ENCODE measurements around the gene YPEL1. TPM values are rescaled to one million over a fixed set of nuclear protein-coding genes. Genes with fewer than 3 reads are reported as not detected.

YPEL1 gene
- total and polyA plus RNA-seq, 12 donors, result 1.5 to 14.6 (median 7.6) TPM

DNA sequence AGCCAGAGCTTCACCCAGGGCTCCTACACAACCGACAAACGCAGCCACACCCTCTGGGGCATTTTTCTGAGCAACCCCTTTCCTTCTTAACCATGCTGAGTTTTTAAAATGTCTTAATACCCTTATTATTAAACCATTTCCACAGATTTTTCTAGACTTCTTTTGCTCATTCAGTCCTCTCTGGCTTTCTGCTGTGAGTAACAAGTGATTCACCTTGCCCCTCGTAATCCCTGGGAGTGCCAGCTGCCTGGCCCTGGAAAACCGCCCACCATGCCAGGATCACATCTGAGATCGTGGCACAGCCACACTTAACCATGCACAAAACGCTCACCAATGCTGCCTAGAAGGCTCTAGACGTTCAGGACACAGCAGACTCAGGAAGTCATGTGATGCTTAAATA, 25.4 kb downstream of the YPEL1 start:
- 86 to 89% methylated on average over 7 of the region's 7 CpGs for WGBS, 2 donors
- TF ChIP-seq, protein P1, sequence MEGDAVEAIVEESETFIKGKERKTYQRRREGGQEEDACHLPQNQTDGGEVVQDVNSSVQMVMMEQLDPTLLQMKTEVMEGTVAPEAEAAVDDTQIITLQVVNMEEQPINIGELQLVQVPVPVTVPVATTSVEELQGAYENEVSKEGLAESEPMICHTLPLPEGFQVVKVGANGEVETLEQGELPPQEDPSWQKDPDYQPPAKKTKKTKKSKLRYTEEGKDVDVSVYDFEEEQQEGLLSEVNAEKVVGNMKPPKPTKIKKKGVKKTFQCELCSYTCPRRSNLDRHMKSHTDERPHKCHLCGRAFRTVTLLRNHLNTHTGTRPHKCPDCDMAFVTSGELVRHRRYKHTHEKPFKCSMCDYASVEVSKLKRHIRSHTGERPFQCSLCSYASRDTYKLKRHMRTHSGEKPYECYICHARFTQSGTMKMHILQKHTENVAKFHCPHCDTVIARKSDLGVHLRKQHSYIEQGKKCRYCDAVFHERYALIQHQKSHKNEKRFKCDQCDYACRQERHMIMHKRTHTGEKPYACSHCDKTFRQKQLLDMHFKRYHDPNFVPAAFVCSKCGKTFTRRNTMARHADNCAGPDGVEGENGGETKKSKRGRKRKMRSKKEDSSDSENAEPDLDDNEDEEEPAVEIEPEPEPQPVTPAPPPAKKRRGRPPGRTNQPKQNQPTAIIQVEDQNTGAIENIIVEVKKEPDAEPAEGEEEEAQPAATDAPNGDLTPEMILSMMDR (IDR thresholded peaks at IDR 0.05), result no peak
- Histone ChIP-seq H3K27ac (no peak overlapping the region), H3K4me1 (peaks cover 4 to 29% (median 19%) of the 10 kb centered on the region in 9 donors), H3K36me3 (peaks cover 0 to 30% (median 0%) of the 10 kb centered on the region in 9 donors), H3K4me3 (no peak overlapping the region), H3K27me3 (no peaks in the 10 kb centered on the region), H3K9me3 (no peaks in the 10 kb centered on the region)
- intact Hi-C loops (cut with DNase I), result loop anchor here in 5 of 10 donors (5.0 to 10.0 kb wide), 4 partner anchors 65 to 242 kb away; partner anchors contain the start of genes PPM1F (in 2 of the 5) and MAPK1 (in 1 of the 5)
- DNase-seq (no peak), ATAC-seq (no peak)

DNA sequence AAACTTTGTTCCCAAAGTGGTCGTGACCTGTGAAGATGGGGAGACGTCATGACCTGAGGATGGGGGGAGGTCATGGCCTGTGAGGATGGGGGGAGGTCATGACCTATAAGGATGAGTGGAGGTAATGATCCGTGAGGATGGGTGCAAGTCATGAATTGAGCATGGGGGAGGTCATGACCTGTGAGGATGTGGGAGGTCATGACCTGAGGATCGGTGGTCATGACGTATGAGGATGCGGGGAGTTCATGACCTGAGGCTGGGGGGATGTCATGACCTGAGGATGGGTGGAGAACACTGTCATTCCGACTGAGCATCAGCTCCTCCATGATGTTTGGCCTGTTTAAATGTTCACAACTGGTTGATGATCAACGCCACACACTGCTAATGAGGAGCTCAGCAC, 25.9 kb downstream of the YPEL1 start:
- no peak for DNase-seq
- Histone ChIP-seq H3K4me1 (peaks cover 4 to 29% (median 19%) of the 10 kb centered on the region in 9 donors), H3K36me3 (peaks cover 0 to 30% (median 0%) of the 10 kb centered on the region in 9 donors), H3K4me3 (no peak overlapping the region), H3K27ac (no peak overlapping the region), H3K9me3 (no peaks in the 10 kb centered on the region), H3K27me3 (no peaks in the 10 kb centered on the region)
- ATAC-seq, result no peak
- WGBS, 2 donors, result 84 to 88% methylated on average over 8 of the region's 8 CpGs
- TF ChIP-seq, protein P1 (IDR thresholded peaks at IDR 0.05), result no peak
- intact Hi-C loops (cut with DNase I), result loop anchor here in 5 of 10 donors (5.0 to 10.0 kb wide), 5 partner anchors 55 to 243 kb away; partner anchors contain the start of genes PPM1F (in 2 of the 5) and MAPK1 (in 1 of the 5)

DNA sequence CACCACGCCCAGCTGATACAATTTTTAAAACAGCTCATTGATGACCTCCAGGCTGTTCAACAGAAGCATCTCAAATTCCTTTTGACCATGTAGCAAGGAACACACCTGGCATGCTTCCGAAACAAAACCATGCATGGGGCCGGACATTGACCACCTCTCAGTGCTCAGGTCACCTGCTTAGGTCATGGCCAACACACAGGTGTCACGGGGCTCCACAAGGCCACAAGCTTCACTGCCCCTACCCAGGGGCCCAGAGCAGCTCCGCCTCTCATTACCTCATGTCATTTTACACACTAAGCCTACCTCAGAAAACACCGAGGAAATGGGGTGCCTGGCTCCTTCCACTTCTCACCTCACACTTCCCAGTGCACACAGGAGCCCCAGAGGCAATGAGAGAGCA, 26.6 kb downstream of the YPEL1 start:
- TF ChIP-seq, protein P1 (IDR thresholded peaks at IDR 0.05), result no peak
- Histone ChIP-seq H3K9me3 (no peaks in the 10 kb centered on the region), H3K36me3 (peaks cover 0 to 30% (median 0%) of the 10 kb centered on the region in 9 donors), H3K4me3 (no peak overlapping the region), H3K27me3 (no peaks in the 10 kb centered on the region), H3K4me1 (peaks cover 4 to 26% (median 19%) of the 10 kb centered on the region in 9 donors), H3K27ac (no peak overlapping the region)
- intact Hi-C loops (cut with DNase I), result loop anchor here in 1 of 10 donors (10.0 kb wide), 1 partner anchor 56 kb away; no protein-coding TSS in a partner anchor
- ATAC-seq, result no peak
- 96 to 98% methylated on average over 6 of the region's 6 CpGs for WGBS, 2 donors
- DNase-seq, result no peak

DNA sequence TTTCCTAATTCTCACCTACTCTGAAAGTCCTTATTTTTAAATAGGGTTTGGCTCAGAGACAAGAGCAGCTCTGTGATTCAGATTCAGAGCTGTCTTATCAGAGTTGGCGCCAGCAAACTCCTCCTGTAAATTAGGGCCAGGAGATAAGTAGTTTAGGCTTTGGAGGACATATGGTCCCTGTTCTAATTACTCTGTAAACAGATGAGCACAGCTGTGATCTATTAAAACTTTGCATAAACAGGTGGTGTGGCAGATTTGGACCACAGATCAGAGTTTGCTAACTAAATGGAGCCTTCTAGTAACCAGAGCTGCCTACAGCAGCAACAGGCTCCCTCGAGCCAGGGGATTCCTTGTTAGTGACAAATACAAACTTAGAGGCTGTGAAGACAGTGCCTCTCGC, 27.9 kb downstream of the YPEL1 start:
- peaks cover 0 to 14% (median 8%) of the 10 kb centered on the region in 9 donors for H3K4me1 ChIP-seq
- ATAC-seq, result peak in 4 of 8 donors; percentile 17 to 57 (median 28)
- H3K27me3 ChIP-seq, result no peaks in the 10 kb centered on the region
- TF ChIP-seq, protein P1 (IDR thresholded peaks at IDR 0.05), result no peak
- no peak overlapping the region for H3K4me3 ChIP-seq
- no peak overlapping the region for H3K27ac ChIP-seq
- intact Hi-C loops (cut with DNase I), result loop anchor here in 1 of 10 donors (10.0 kb wide), 1 partner anchor 57 kb away; no protein-coding TSS in a partner anchor
- H3K9me3 ChIP-seq, result no peaks in the 10 kb centered on the region
- WGBS, 2 donors, result 34 to 43% methylated on average over 3 of the region's 3 CpGs
- H3K36me3 ChIP-seq, result peaks cover 0 to 42% (median 0%) of the 10 kb centered on the region in 9 donors
- no peak for DNase-seq

Measured in heart right ventricle (tissue), 16 donors.